ENCODE data around the gene HS3ST5.

DNA sequence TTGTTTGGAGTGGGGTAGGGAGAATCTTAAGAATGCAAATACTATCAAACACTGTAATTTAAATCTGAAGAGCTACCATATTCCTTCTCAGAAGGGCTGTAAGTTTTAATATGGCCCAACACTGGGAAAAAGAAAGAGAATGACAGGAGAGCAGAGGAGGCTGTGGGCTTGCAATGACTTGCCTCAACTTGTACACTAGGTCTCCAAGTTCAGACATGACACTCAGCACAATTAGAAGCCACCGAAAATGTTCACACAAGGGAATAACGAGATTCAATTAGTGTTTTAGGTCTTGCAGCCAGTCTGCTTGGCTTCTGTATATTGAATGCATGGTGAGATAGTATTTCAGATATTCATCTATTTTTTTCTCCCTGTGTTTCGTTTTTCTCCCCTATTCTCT is 89.4 kb downstream of the HS3ST5 start:
- no peak for TF ChIP-seq CEBPB (IDR thresholded peaks at IDR 0.05; ENCODE audit: low read depth)
- TF ChIP-seq CTCF (IDR thresholded peaks at IDR 0.05 in 2 of 3, conservative IDR thresholded peaks at IDR 0.05 in 1 of 3; ENCODE audit: borderline replicate concordance in 1 of 3, insufficient read depth in 1 of 3, low read depth in 2 of 3, low read length in 2 of 3) = no peak
- no peak for TF ChIP-seq EZH2phosphoT487 (IDR thresholded peaks at IDR 0.05; ENCODE audit: borderline replicate concordance)
- TF ChIP-seq ZNF274 (IDR thresholded peaks at IDR 0.05; ENCODE audit: low read depth, low read length) = no peak
- no peak for TF ChIP-seq JUND (IDR thresholded peaks at IDR 0.05)
- no peak for TF ChIP-seq TCF7L2 (IDR thresholded peaks at IDR 0.05; ENCODE audit: borderline replicate concordance, extremely low read depth, insufficient read depth, insufficient read length)
- TF ChIP-seq, protein P1, sequence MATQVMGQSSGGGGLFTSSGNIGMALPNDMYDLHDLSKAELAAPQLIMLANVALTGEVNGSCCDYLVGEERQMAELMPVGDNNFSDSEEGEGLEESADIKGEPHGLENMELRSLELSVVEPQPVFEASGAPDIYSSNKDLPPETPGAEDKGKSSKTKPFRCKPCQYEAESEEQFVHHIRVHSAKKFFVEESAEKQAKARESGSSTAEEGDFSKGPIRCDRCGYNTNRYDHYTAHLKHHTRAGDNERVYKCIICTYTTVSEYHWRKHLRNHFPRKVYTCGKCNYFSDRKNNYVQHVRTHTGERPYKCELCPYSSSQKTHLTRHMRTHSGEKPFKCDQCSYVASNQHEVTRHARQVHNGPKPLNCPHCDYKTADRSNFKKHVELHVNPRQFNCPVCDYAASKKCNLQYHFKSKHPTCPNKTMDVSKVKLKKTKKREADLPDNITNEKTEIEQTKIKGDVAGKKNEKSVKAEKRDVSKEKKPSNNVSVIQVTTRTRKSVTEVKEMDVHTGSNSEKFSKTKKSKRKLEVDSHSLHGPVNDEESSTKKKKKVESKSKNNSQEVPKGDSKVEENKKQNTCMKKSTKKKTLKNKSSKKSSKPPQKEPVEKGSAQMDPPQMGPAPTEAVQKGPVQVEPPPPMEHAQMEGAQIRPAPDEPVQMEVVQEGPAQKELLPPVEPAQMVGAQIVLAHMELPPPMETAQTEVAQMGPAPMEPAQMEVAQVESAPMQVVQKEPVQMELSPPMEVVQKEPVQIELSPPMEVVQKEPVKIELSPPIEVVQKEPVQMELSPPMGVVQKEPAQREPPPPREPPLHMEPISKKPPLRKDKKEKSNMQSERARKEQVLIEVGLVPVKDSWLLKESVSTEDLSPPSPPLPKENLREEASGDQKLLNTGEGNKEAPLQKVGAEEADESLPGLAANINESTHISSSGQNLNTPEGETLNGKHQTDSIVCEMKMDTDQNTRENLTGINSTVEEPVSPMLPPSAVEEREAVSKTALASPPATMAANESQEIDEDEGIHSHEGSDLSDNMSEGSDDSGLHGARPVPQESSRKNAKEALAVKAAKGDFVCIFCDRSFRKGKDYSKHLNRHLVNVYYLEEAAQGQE (IDR thresholded peaks at IDR 0.05; ENCODE audit: low read depth) = no peak
- no peak for TF ChIP-seq EGR1 (IDR thresholded peaks at IDR 0.05; ENCODE audit: low read depth)
- no peak for TF ChIP-seq POLR2AphosphoS5 (IDR thresholded peaks at IDR 0.05; ENCODE audit: low read depth, low read length)

All from HCT116 (cell line).